Panc1 (cell line): ENCODE data around the gene RFTN1.

Experiments
- POLR2AphosphoS5 ChIP-seq: IDR thresholded peaks from 2 replicates; pipeline ENCODE4 v1.6.1; 2012; ENCODE audit warnings: mild to moderate bottlenecking, low read depth, low read length, moderate library complexity
- SIN3A ChIP-seq: IDR thresholded peaks from 2 replicates; pipeline ENCODE4 v1.6.1; 2012; ENCODE audit warnings: low read depth, mild to moderate bottlenecking, low read length, moderate library complexity, borderline replicate concordance; ENCODE audit not compliant: insufficient read depth
- TCF7L2 ChIP-seq: IDR thresholded peaks from 2 replicates; pipeline ENCODE4 v1.6.1; 2011; ENCODE audit warnings: mild to moderate bottlenecking, low read depth, low read length, inconsistent platforms
- TF ChIP-seq, protein P1 (sequence below): fragments of 450-650 bp; IDR thresholded peaks from 2 replicates; pipeline ENCODE4 v1.5.1; 2017; ENCODE audit warnings: mild to moderate bottlenecking
- TF ChIP-seq, protein P2 (sequence below), 2 experiments: IDR thresholded peaks; 2 replicates each; pipeline ENCODE4 v1.6.1; 2011 to 2012; ENCODE audit warnings: low read depth in 2 of 2, control low read depth in 1 of 2, low read length in 1 of 2, mild to moderate bottlenecking in 1 of 2, moderate library complexity in 1 of 2; ENCODE audit not compliant: insufficient read depth in 1 of 2

DNA sequence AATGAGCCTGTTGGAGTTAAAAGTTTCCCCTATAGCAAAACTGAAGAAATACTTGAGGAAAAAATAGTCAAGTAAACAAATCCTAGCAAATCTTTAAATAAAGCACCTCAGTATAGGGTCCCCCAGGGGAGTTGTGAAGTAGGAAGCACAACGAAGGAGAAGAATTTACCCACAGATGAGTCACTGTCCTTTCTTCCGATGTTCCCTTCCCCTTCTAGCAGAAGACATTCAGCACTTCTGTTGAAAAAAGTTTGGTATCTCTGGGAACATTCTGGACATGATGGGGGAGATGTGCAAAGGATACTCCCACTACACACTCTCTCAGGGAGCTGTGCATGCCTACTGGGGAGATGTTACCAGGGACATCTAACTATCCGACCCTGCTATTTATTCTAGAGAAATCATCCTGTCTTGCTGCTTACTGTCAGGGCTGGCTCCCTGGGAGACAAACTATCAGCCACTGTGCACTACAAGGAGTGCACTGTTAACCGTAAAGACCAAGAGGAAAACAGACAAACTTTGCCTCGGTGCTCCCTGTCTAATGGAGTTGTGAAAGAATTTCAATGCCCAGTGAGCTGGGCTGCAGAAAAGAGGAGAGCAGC is 93.8 kb downstream of the RFTN1 start:
- TF ChIP-seq, protein P1, sequence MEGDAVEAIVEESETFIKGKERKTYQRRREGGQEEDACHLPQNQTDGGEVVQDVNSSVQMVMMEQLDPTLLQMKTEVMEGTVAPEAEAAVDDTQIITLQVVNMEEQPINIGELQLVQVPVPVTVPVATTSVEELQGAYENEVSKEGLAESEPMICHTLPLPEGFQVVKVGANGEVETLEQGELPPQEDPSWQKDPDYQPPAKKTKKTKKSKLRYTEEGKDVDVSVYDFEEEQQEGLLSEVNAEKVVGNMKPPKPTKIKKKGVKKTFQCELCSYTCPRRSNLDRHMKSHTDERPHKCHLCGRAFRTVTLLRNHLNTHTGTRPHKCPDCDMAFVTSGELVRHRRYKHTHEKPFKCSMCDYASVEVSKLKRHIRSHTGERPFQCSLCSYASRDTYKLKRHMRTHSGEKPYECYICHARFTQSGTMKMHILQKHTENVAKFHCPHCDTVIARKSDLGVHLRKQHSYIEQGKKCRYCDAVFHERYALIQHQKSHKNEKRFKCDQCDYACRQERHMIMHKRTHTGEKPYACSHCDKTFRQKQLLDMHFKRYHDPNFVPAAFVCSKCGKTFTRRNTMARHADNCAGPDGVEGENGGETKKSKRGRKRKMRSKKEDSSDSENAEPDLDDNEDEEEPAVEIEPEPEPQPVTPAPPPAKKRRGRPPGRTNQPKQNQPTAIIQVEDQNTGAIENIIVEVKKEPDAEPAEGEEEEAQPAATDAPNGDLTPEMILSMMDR = no peak
- TF ChIP-seq POLR2AphosphoS5 (no peak), SIN3A (no peak), TCF7L2 (no peak)
- TF ChIP-seq, protein P2, sequence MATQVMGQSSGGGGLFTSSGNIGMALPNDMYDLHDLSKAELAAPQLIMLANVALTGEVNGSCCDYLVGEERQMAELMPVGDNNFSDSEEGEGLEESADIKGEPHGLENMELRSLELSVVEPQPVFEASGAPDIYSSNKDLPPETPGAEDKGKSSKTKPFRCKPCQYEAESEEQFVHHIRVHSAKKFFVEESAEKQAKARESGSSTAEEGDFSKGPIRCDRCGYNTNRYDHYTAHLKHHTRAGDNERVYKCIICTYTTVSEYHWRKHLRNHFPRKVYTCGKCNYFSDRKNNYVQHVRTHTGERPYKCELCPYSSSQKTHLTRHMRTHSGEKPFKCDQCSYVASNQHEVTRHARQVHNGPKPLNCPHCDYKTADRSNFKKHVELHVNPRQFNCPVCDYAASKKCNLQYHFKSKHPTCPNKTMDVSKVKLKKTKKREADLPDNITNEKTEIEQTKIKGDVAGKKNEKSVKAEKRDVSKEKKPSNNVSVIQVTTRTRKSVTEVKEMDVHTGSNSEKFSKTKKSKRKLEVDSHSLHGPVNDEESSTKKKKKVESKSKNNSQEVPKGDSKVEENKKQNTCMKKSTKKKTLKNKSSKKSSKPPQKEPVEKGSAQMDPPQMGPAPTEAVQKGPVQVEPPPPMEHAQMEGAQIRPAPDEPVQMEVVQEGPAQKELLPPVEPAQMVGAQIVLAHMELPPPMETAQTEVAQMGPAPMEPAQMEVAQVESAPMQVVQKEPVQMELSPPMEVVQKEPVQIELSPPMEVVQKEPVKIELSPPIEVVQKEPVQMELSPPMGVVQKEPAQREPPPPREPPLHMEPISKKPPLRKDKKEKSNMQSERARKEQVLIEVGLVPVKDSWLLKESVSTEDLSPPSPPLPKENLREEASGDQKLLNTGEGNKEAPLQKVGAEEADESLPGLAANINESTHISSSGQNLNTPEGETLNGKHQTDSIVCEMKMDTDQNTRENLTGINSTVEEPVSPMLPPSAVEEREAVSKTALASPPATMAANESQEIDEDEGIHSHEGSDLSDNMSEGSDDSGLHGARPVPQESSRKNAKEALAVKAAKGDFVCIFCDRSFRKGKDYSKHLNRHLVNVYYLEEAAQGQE (IDR thresholded peaks at IDR 0.05; ENCODE audit: insufficient read depth in 1 of 2, low read depth in 2 of 2, low read length in 1 of 2) = no peak
